ENCODE results near the gene SMIM22. TPM values are rescaled to one million over a fixed set of nuclear protein-coding genes. Genes with fewer than 3 reads are reported as not detected.

Gene SMIM22
- total RNA-seq, 2 donors from 2014 or later = not detected

GRCh38 chr16:4747906-4748681, 47.1 kb upstream of the SMIM22 start:
- H3K27ac ChIP-seq (ENCODE audit: low read depth, low read length) = no peak overlapping the region
- no peaks in the 10 kb centered on the region for H3K27me3 ChIP-seq (ENCODE audit: control insufficient read depth, insufficient read depth, low read length, poor library complexity, severe bottlenecking)
- Mint-ChIP-seq H3K9me3 (no peaks in the 10 kb centered on the region), H3K27me3 (ENCODE audit: insufficient read depth) (peaks cover 1% of the 10 kb centered on the region), H3K4me3 (no peak overlapping the region), H3K4me1 (no peaks in the 10 kb centered on the region), H3K36me3 (ENCODE audit: low read depth) (peaks cover 12% of the 10 kb centered on the region), H3K27ac (no peak overlapping the region)
- no peaks in the 10 kb centered on the region for H3K9me3 ChIP-seq (ENCODE audit: control insufficient read depth, low read length)
- H3K9ac ChIP-seq (ENCODE audit: extremely low read depth, low read length, poor library complexity, severe bottlenecking) = no peak overlapping the region
- no peak for DNase-seq
- peaks cover 18% of the 10 kb centered on the region for H3K36me3 ChIP-seq (ENCODE audit: control insufficient read depth, insufficient read depth, low read length)
- H3K4me1 ChIP-seq (ENCODE audit: control insufficient read depth, insufficient read depth, low read length) = no peaks in the 10 kb centered on the region
- no peak overlapping the region for H3K4me3 ChIP-seq (ENCODE audit: low read length)
- WGBS, 2 experiments (ENCODE audit: insufficient coverage in 1 of 2, insufficient read length in 1 of 2) = 88 to 100% methylated on average over 3 to 13 of the region's 14 CpGs
- TF ChIP-seq CTCF (conservative IDR thresholded peaks at IDR 0.05) = no peak

GRCh38 chr16:4748682-4749411, 46.3 kb upstream of the SMIM22 start:
- no peaks in the 10 kb centered on the region for H3K4me1 Mint-ChIP-seq
- Histone ChIP-seq H3K4me3 (ENCODE audit: low read length) (no peak overlapping the region), H3K4me1 (ENCODE audit: control insufficient read depth, insufficient read depth, low read length) (no peaks in the 10 kb centered on the region), H3K27ac (ENCODE audit: low read depth, low read length) (no peak overlapping the region), H3K9ac (ENCODE audit: extremely low read depth, low read length, poor library complexity, severe bottlenecking) (no peak overlapping the region), H3K9me3 (ENCODE audit: control insufficient read depth, low read length) (no peaks in the 10 kb centered on the region), H3K27me3 (ENCODE audit: control insufficient read depth, insufficient read depth, low read length, poor library complexity, severe bottlenecking) (no peaks in the 10 kb centered on the region), H3K36me3 (ENCODE audit: control insufficient read depth, insufficient read depth, low read length) (peaks cover 25% of the 10 kb centered on the region)
- WGBS, 2 experiments (ENCODE audit: insufficient coverage in 1 of 2, insufficient read length in 1 of 2) = 94 to 97% methylated on average over 9 to 16 of the region's 16 CpGs
- H3K4me3 Mint-ChIP-seq = no peak overlapping the region
- no peak for DNase-seq
- no peak overlapping the region for H3K27ac Mint-ChIP-seq
- no peak for TF ChIP-seq CTCF (conservative IDR thresholded peaks at IDR 0.05)
- H3K27me3 Mint-ChIP-seq (ENCODE audit: insufficient read depth) = no peaks in the 10 kb centered on the region
- peaks cover 16% of the 10 kb centered on the region for H3K36me3 Mint-ChIP-seq (ENCODE audit: low read depth)
- H3K9me3 Mint-ChIP-seq = no peaks in the 10 kb centered on the region

DNA sequence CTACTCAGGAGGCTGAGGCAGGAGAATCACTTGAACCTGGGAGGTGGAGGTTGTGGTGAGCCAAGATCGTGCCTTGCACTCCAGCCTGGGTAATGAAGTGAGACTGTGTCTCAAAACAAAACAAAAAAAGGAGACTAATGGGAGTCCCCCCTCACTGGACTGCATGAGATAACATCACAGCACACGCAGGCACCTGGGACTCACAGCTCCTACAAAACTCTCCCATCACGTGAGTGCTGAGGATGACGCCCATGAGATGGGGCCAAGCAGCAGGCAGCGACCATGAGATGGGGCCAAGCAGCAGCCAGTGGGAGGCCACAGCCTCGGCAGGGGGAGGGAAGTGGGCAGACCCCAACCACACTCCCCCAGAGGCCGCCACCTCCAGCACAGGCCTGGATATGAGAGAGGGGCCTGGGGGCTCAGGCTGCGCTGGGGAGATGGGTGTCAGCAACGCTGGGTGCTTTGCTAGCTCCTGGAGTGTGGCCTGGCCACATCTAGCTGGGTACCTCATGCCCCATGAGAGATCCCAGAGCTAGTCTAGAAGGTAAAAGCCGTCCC, 45.4 kb upstream of the SMIM22 start:
- WGBS, 2 experiments (ENCODE audit: insufficient coverage in 1 of 2, insufficient read length in 1 of 2) = 92 to 98% methylated on average over 7 to 10 of the region's 10 CpGs
- H3K4me1 Mint-ChIP-seq = no peaks in the 10 kb centered on the region
- Histone ChIP-seq H3K4me3 (ENCODE audit: low read length) (no peak overlapping the region), H3K27ac (ENCODE audit: low read depth, low read length) (no peak overlapping the region), H3K27me3 (ENCODE audit: control insufficient read depth, insufficient read depth, low read length, poor library complexity, severe bottlenecking) (no peaks in the 10 kb centered on the region), H3K9me3 (ENCODE audit: control insufficient read depth, low read length) (peaks cover 2% of the 10 kb centered on the region), H3K36me3 (ENCODE audit: control insufficient read depth, insufficient read depth, low read length) (peaks cover 29% of the 10 kb centered on the region), H3K4me1 (ENCODE audit: control insufficient read depth, insufficient read depth, low read length) (no peaks in the 10 kb centered on the region), H3K9ac (ENCODE audit: extremely low read depth, low read length, poor library complexity, severe bottlenecking) (no peak overlapping the region)
- no peak for TF ChIP-seq CTCF (conservative IDR thresholded peaks at IDR 0.05)
- DNase-seq = no peak
- peaks cover 21% of the 10 kb centered on the region for H3K36me3 Mint-ChIP-seq (ENCODE audit: low read depth)
- no peak overlapping the region for H3K4me3 Mint-ChIP-seq
- H3K27me3 Mint-ChIP-seq (ENCODE audit: insufficient read depth) = no peaks in the 10 kb centered on the region
- no peak overlapping the region for H3K27ac Mint-ChIP-seq
- peaks cover 2% of the 10 kb centered on the region for H3K9me3 Mint-ChIP-seq

Data from endodermal cell (in vitro differentiated cells).